HG03025 (cell line): ENCODE data around the gene MALT1.
A peak's percentile ranks its signal among the peaks of the same experiment; 100 is the strongest.
"Not testable (repeated sequence)": the region's sequence is repeated elsewhere in the genome, so short reads cannot be mapped to it uniquely, and the experiment has no call there.

ENCODE experiments used
- ATAC-seq: cut with Tn5 transposase; IDR thresholded peaks from one replicate; pipeline ENCODE4 v1.9.1; 2021; ENCODE audit warnings: mild to moderate bottlenecking, moderate library complexity; ENCODE audit not compliant: unreplicated experiment, low FRiP score

Gene MALT1

GRCh38 chr18:58762781-58763171 lies 91.5 kb downstream of the MALT1 start:
- ATAC-seq: no peak

GRCh38 chr18:58766164-58766563 lies 94.9 kb downstream of the MALT1 start:
- ATAC-seq: no peak

DNA sequence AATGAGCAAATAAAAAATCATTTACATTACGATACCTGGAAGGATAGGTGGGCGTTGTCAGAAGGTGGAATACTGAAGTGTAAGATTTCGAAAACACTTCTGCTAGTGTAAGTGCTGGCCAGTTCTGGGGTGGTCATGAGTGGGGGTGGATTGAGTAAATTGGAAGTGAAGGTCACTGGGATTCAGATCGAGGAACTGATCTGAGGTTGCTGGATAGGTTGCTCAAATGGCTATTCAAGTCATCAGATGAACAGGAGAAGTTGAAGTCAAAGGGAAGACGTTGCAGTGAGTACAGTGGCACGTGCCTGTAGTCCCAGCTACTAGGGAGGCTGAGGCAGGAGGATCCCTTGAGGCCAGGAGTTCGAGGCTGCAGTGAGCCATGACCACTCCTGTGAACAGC lies 95.7 kb downstream of the MALT1 start:
- no peak for ATAC-seq

DNA sequence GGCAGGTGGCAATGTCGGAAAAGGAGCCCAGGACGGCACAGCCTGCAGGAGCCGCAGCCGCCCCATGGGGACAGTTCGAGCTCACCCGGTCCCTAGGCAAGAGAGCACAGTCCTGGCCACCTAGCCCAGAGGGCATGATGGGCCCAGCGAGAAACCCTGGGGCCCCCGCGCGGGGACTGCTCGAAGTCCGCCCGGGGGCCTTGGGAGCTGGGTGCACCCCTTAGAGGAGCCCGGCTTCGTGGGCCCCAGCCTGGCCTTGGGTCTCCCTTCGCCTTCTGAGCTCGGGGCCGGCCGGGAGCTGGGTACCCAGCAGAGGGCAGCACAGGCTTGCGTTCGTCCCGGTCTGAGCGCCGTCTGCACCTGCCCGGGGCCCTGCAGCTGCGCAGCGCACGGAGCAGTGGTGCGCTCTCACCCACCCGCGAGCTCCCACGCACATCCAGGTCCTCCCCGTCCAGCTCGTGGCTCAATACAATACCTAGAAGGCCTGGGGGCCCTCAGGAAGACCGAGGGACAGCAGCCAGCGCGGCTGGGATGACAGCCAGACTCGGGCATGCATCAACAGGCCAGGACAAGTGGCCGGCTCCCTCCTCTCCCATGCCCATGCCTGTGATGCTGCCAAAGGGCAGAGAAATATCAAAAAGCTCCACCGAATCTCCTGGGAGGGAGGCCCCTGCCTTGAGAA lies 97.2 kb downstream of the MALT1 start:
- ATAC-seq: peak; percentile 76

DNA sequence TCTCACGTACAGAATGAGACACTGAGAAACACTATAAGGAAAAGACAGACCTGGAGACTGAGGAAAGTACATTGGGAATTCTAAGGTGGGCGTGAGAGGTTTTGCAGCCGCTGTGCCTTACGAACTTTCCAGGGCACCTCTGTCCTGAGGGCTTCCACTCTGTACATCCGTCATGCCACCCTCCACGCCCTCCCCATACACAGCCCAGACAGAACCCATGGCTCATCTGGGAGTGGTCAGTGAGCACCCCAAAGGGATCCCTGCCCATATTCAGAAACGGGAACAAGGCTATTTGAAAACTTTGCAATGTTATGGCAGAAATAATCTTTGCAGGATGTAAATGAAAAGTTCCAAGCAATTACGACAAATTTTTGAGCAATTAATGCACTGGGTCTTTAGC lies 98.1 kb downstream of the MALT1 start:
- ATAC-seq: no peak

GRCh38 chr18:58770601-58771000 lies 99.3 kb downstream of the MALT1 start:
- no peak for ATAC-seq

- no peak for ATAC-seq
These were observed 100.9 kb downstream of the MALT1 start for GRCh38 chr18:58772161-58772560.

GRCh38 chr18:58776084-58776483 lies 104.8 kb downstream of the MALT1 start:
- ATAC-seq: no peak

DNA sequence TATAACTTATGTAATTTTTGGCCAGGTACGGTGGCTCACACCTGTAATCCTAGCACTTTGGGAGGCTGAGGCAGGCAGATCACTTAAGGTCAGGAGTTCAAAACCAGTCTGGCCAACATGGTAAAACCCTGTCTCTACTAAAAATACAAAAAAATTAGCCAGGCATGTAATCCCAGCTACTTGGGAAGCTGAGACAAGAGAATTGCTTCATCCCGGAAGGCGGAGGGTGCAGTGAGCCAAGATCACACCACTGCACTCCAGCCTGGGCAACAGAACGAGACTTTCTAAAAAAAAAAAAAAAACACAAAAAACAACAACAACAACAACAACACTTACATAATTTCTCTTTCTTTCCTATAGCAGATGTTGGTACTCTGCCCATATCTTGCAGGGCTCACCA lies 105.3 kb downstream of the MALT1 start:
- not testable (repeated sequence) for ATAC-seq

DNA sequence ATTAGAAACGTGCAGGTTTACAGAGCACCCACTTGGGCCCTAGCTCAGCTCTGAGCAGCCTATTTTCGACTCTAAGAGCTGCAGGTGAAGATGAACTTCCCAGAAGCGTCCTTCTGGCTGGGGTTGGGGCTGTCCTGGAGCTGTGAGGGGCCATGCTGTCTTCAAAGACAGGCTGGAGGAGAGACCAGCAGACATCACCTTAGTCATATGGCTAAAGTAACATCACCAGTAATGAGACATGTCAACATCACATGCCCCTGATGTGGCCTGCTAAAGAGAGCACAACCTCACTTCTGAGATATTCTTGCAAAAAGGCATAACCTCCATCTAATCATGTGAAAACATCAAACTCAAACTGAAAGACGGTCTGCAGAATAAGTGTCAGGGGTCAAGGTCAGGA lies 106.2 kb downstream of the MALT1 start:
- ATAC-seq: no peak

DNA sequence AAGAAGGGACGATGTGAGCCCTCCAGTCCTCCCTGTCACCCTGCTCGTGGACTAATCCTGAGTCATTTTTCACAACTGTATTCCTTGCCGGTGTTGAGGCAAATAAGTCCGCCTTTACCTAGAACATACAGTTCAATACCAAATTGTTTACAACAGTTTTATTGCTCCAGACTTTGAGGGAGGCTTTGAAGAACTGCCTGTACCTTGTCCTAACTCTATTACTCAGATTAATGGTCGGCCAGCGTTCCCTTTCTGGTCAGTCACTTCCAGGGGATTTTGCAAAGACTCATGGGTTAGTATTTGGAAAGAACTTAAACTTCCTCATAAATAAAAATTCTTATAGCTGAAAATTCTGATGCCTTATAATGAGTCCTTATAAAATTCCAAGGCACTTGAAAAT lies 108.3 kb downstream of the MALT1 start:
- ATAC-seq: no peak

DNA sequence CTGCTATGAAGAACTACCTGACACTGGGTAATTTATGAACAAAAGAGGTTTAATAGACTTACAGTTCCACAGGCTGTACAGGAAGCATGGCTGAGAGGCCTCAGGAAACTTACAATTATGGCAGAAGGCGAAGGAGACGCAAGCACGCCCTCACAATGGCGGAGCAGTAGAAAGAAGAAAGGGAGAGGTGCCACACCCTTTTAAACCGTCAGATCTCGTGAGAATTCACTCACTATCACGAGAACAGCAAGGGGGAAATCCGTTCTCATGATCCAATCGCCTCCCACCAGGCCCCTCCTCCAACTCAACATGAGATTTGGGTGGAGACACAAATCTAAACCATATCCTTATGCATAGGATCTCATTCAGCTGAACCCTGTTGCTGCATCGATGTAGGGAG lies 108.8 kb downstream of the MALT1 start:
- no peak for ATAC-seq

GRCh38 chr18:58781627-58782194 lies 110.4 kb downstream of the MALT1 start:
- no peak for ATAC-seq

DNA sequence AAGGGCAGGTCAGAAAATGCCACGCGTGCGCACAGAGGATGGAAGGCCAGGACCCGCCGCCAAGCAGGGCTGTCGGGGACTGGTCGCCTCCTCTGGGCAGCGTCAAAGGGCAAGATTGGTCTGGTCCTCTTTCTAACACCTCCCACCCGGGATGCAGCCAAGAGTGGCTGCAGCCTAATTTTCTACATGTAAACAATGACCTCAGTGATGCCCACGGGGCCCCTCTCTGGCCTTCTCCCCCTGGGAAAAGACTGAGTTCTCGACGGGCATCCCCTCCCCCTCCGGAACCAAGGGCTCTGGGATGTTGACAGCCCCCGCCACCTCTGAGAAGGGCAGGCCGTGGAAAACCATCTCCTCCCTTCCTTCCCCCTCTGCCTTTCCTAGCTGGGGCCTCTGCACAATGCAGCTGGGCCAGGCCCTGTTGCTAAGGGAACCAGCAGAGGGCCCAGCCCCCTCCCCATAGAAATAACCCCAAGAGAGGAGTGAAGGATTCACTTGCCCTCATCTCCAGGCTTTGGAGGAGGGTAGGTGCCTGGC lies 113.4 kb downstream of the MALT1 start:
- no peak for ATAC-seq

- ATAC-seq: no peak
These were observed 114.0 kb downstream of the MALT1 start for GRCh38 chr18:58785171-58785805.

GRCh38 chr18:58785870-58786269 lies 114.6 kb downstream of the MALT1 start:
- ATAC-seq: no peak

DNA sequence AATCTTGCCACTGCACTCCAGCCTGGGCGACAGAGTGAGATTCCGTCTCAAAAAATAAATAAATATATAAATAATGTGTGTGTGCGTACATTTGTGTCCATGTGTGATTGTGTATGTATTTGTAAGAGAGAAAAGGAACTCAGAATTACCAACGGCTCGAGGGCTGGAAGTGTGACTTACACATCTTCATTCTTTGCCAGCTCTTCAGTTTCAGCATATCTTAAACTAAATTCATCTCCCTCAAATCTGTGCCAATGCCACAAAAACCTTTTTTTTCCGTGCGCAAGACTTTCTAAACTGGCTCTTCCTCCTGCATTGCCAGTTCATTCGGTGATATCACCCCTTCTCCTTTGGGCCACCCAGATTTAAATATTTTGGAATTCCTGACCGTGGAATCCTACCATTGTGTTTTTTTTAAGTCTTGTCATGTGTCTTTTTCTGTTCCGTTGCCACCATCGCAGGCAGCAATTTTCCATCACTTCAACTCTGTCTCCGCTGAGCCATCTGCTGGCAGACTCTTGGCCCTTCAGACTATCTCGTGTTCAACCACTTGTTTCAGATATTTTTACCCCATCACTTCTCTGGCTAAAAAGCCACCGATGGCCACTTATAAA lies 116.4 kb downstream of the MALT1 start:
- ATAC-seq: no peak

- ATAC-seq: no peak
These were observed 117.2 kb downstream of the MALT1 start for GRCh38 chr18:58788470-58788869.

GRCh38 chr18:58788971-58789875 lies 118.0 kb downstream of the MALT1 start:
- ATAC-seq: no peak

DNA sequence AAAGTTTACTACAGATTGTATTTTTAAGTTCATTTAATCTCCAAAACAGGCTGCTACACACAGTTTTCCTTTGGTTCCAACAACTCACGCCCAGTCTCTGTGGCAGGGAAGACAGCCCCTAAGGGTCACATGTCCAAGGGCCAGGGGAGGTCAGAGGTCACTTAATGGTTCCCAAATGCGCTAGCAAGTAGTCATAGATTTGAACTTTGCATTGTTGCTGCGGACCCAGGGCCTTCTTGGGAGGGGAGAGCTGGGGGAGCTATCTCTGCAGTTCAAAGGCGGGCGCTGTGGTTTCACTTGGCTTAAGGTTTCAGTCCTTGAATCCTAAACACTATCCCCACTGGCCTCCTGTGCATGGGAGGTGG lies 118.6 kb downstream of the MALT1 start:
- ATAC-seq: no peak
